Measurements from ENCODE around the gene DNAH17.

Gene DNAH17

GRCh38 chr17:78476149-78476548 lies 101.0 kb downstream of the DNAH17 start:
- TF ChIP-seq ZBTB17 (tag by site-specific recombination; IDR thresholded peaks at IDR 0.05) (no peak), ZNF416 (tag by site-specific recombination; IDR thresholded peaks at IDR 0.05) (no peak), ZNF26 (tag by site-specific recombination; IDR thresholded peaks at IDR 0.05) (no peak), ZNF560 (tag by site-specific recombination; IDR thresholded peaks at IDR 0.05; ENCODE audit: borderline replicate concordance) (no peak), ZBTB49 (tag by site-specific recombination; IDR thresholded peaks at IDR 0.05; ENCODE audit: low read depth) (no peak), ZNF138 (tag by site-specific recombination; IDR thresholded peaks at IDR 0.05; ENCODE audit: borderline replicate concordance) (no peak), EGR2 (tag by site-specific recombination; IDR thresholded peaks at IDR 0.05; ENCODE audit: low read depth) (no peak), KLF8 (tag by site-specific recombination; IDR thresholded peaks at IDR 0.05) (no peak), ZNF23 (tag by site-specific recombination; IDR thresholded peaks at IDR 0.05; ENCODE audit: borderline replicate concordance) (no peak), ZNF157 (tag by site-specific recombination; IDR thresholded peaks at IDR 0.05) (no peak), ZNF654 (tag by site-specific recombination; IDR thresholded peaks at IDR 0.05; ENCODE audit: low read depth) (no peak), SP3 (tag by site-specific recombination; IDR thresholded peaks at IDR 0.05) (no peak), ZNF621 (tag by site-specific recombination; IDR thresholded peaks at IDR 0.05) (no peak), ZNF513 (tag by site-specific recombination; IDR thresholded peaks at IDR 0.05) (no peak), ZNF214 (tag by site-specific recombination; IDR thresholded peaks at IDR 0.05; ENCODE audit: borderline replicate concordance) (no peak), ZNF169 (tag by site-specific recombination; IDR thresholded peaks at IDR 0.05) (no peak), ZNF600 (tag by site-specific recombination; IDR thresholded peaks at IDR 0.05) (no peak), ZNF626 (tag by site-specific recombination; IDR thresholded peaks at IDR 0.05) (no peak)
- Histone ChIP-seq H3K27ac (ENCODE audit: extremely low read depth, low read depth, low read length) (no peak overlapping the region), H3K4me3 (ENCODE audit: low read depth, low read length) (no peak overlapping the region), H3K9me3 (ENCODE audit: control insufficient read depth, insufficient read depth, low read depth, low read length) (no peaks in the 10 kb centered on the region), H3K36me3 (ENCODE audit: control insufficient read depth in 2 of 2, insufficient read depth in 1 of 2, low read length in 2 of 2) (no peaks in the 10 kb centered on the region), H3K4me1 (ENCODE audit: control insufficient read depth, insufficient read depth, low read length) (no peaks in the 10 kb centered on the region)
- POLR2A ChIA-PET: no interaction called here
- CTCF ChIA-PET: no interaction called here

- no peaks in the 10 kb centered on the region for H3K9me3 ChIP-seq (ENCODE audit: control insufficient read depth, insufficient read depth, low read depth, low read length)
- H3K27ac ChIP-seq (ENCODE audit: extremely low read depth, low read depth, low read length): no peak overlapping the region
- H3K4me1 ChIP-seq (ENCODE audit: control insufficient read depth, insufficient read depth, low read length): no peaks in the 10 kb centered on the region
- POLR2A ChIA-PET: no interaction called here
- CTCF ChIA-PET: interaction anchor here (0.6 kb wide), 1 partner anchor 323 kb away, joined by 3 read pairs; no protein-coding TSS in a partner anchor
- no peak overlapping the region for H3K4me3 ChIP-seq (ENCODE audit: low read depth, low read length)
- no peaks in the 10 kb centered on the region for H3K36me3 ChIP-seq (ENCODE audit: control insufficient read depth in 2 of 2, insufficient read depth in 1 of 2, low read length in 2 of 2)
- TF ChIP-seq ZNF660 (tag by site-specific recombination; IDR thresholded peaks at IDR 0.05) (no peak), ZNF221 (tag by site-specific recombination; IDR thresholded peaks at IDR 0.05; ENCODE audit: borderline replicate concordance) (no peak), ZIC2 (tag by site-specific recombination; IDR thresholded peaks at IDR 0.05) (no peak), BCL11A (tag by site-specific recombination; IDR thresholded peaks at IDR 0.05; ENCODE audit: low read depth) (no peak), ZNF10 (tag by site-specific recombination; IDR thresholded peaks at IDR 0.05) (no peak), RBAK (tag by site-specific recombination; IDR thresholded peaks at IDR 0.05) (no peak), ZNF610 (tag by site-specific recombination; IDR thresholded peaks at IDR 0.05; ENCODE audit: borderline replicate concordance) (no peak), ZNF707 (tag by site-specific recombination; IDR thresholded peaks at IDR 0.05) (no peak), ZNF266 (tag by site-specific recombination; IDR thresholded peaks at IDR 0.05; ENCODE audit: low read depth) (no peak), ZNF184 (tag by site-specific recombination; IDR thresholded peaks at IDR 0.05) (no peak), ZNF146 (tag by site-specific recombination; IDR thresholded peaks at IDR 0.05) (no peak), ZNF350 (tag by site-specific recombination; IDR thresholded peaks at IDR 0.05) (no peak), ZNF324 (tag by site-specific recombination; IDR thresholded peaks at IDR 0.05) (no peak), ZNF112 (tag by site-specific recombination; IDR thresholded peaks at IDR 0.05) (no peak), KLF1 (tag by site-specific recombination; IDR thresholded peaks at IDR 0.05) (no peak), BCL11B (tag by site-specific recombination; IDR thresholded peaks at IDR 0.05; ENCODE audit: low read depth) (no peak), ZNF837 (tag by site-specific recombination; IDR thresholded peaks at IDR 0.05) (no peak)
These were observed 102.0 kb downstream of the DNAH17 start for GRCh38 chr17:78475211-78475610.

Data from HEK293 (cell line).